Lung (tissue), 16 donors: Measurements from ENCODE around the gene TRERF1. TPM values are rescaled to one million over a fixed set of nuclear protein-coding genes. Genes with fewer than 3 reads are reported as not detected.

Source experiments
- ATAC-seq: fragments of 200-7000 bp; cut with Tn5 transposase; one replicate; pipeline ENCODE4 v1.9.1; 2020; ENCODE audit warnings: moderate number of reproducible peaks; ENCODE audit not compliant: insufficient read depth, low FRiP score
- DNase-seq, 3 donors: peaks; one replicate each; pipeline ENCODE4 v3.0.0-alpha.2; 2013 to 2017
- H3K27ac ChIP-seq, 2 donors: one replicate each; pipeline ENCODE4 v1.5.1; 2013; ENCODE audit warnings: mild to moderate bottlenecking in 2 of 2, moderate library complexity in 2 of 2, control low read depth in 1 of 2, inconsistent platforms in 1 of 2, low read depth in 1 of 2, low read length in 1 of 2
- H3K27me3 ChIP-seq, 3 donors: one replicate each; pipeline ENCODE4 v1.5.1; 2013; ENCODE audit warnings: low read length in 2 of 3; ENCODE audit not compliant: control insufficient read depth in 3 of 3, insufficient read depth in 3 of 3
- H3K36me3 ChIP-seq, 4 donors: one replicate each; pipeline ENCODE4 v1.5.1; 2013; ENCODE audit warnings: low read length in 4 of 4, mild to moderate bottlenecking in 1 of 4, moderate library complexity in 1 of 4; ENCODE audit not compliant: control insufficient read depth in 4 of 4, insufficient read depth in 4 of 4
- H3K4me1 ChIP-seq, 5 donors: one replicate each; pipeline ENCODE4 v1.5.1; 2013; ENCODE audit warnings: low read length in 5 of 5, mild to moderate bottlenecking in 2 of 5, moderate library complexity in 1 of 5; ENCODE audit not compliant: control insufficient read depth in 5 of 5, insufficient read depth in 5 of 5
- H3K4me3 ChIP-seq: one replicate; pipeline ENCODE4 v1.5.1; 2013; ENCODE audit warnings: mild to moderate bottlenecking, control low read depth, moderate library complexity
- H3K9ac ChIP-seq, 2 donors: one replicate each; pipeline ENCODE4 v1.5.1; 2013; ENCODE audit warnings: low read length in 2 of 2, control low read depth in 1 of 2; ENCODE audit not compliant: insufficient read depth in 1 of 2
- H3K9me3 ChIP-seq, 4 donors: one replicate each; pipeline ENCODE4 v1.5.1; 2013; ENCODE audit warnings: low read length in 3 of 4, mild to moderate bottlenecking in 1 of 4, moderate library complexity in 1 of 4; ENCODE audit not compliant: control insufficient read depth in 4 of 4, insufficient read depth in 3 of 4
- CTCF ChIP-seq: IDR thresholded peaks from 2 replicates; pipeline ENCODE4 v1.5.1; 2012; ENCODE audit warnings: mild to moderate bottlenecking; ENCODE audit errors: control extremely low read depth, extremely low read depth
- WGBS, 2 donors: extraction: QIAGEN DNeasy Blood & Tissue Kit; methylation state at CpG; one replicate each; pipeline ENCODE4 v1.1.7; 2013; 5-methylcytosine and 5-hydroxymethylcytosine counted together
- long read RNA-seq, 5 donors: transcript quantifications; one replicate each; lab custom pipeline, GENCODE V29; 2026
- polyA plus RNA-seq, 2 donors: library from polyadenylated mRNA; stranded (reverse); fragments of 200-250 nt; gene quantifications; one replicate each; pipeline ENCODE4 v1.2.1, GENCODE V29; 2013
- total RNA-seq, 2 donors: library from RNA; depleted of rRNA in 1 of 2; stranded (reverse); fragments of >200 nt in 1 of 2; gene quantifications; one replicate each; pipeline ENCODE4 v1.2.1, GENCODE V29; 2014 to 2021
- donor health status: control.
- donor health status: control.
- donor health status: Bipolar disorder and iron deficiency.
- donor health status: healthy.
- donor health status: DM: yes; HTN: yes; CAD: no.

The TRERF1 gene, protein sequence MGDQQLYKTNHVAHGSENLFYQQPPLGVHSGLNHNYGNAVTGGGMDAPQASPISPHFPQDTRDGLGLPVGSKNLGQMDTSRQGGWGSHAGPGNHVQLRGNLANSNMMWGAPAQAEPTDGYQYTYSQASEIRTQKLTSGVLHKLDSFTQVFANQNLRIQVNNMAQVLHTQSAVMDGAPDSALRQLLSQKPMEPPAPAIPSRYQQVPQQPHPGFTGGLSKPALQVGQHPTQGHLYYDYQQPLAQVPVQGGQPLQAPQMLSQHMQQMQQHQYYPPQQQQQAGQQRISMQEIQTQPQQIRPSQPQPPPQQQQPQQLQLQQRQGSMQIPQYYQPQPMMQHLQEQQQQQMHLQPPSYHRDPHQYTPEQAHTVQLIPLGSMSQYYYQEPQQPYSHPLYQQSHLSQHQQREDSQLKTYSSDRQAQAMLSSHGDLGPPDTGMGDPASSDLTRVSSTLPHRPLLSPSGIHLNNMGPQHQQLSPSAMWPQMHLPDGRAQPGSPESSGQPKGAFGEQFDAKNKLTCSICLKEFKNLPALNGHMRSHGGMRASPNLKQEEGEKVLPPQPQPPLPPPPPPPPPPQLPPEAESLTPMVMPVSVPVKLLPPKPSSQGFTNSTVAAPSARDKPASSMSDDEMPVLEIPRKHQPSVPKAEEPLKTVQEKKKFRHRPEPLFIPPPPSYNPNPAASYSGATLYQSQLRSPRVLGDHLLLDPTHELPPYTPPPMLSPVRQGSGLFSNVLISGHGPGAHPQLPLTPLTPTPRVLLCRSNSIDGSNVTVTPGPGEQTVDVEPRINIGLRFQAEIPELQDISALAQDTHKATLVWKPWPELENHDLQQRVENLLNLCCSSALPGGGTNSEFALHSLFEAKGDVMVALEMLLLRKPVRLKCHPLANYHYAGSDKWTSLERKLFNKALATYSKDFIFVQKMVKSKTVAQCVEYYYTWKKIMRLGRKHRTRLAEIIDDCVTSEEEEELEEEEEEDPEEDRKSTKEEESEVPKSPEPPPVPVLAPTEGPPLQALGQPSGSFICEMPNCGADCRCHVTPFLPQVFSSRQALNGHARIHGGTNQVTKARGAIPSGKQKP (N-terminal part only)
- total RNA-seq: 10 to 100 TPM in 1 of 2 donors, 1 to 10 TPM in 1; 4.8 to 10.4 TPM
- 1 to 10 TPM; 1.2 to 1.8 TPM for polyA plus RNA-seq
- long read RNA-seq, donor 1: 0 reads
- long read RNA-seq, donor 2: 0 reads
- long read RNA-seq, donor 3: 0 reads
- long read RNA-seq, donor 4: 0 reads
- long read RNA-seq, donor 5, partial matches to known transcripts: 6 of 6 reads
- long read RNA-seq, donor 5, other reads (novel, unspliced or antisense): 0 of 6 reads

- Histone ChIP-seq H3K36me3 (no peaks in the 10 kb centered on the region), H3K27ac (peak within 1 kb of the TSS; percentile 68 to 71), H3K4me3 (peak within 1 kb of the TSS; percentile 66), H3K9ac (peak within 1 kb of the TSS in 1 of 2 donors; percentile 62), H3K9me3 (no peaks in the 10 kb centered on the region), H3K27me3 (no peaks in the 10 kb centered on the region), H3K4me1 (peaks cover 0 to 42% (median 6%) of the 10 kb centered on the region in 5 donors)
- 0 to 1% methylated on average over 34 to 36 of the region's 36 CpGs for WGBS, 2 donors
- no peak for ATAC-seq
- DNase-seq: peak; percentile 83 to 90 (median 90)
- no peak for TF ChIP-seq CTCF
Measured at GRCh38 chr6:42451333-42452170, at the start of gene TRERF1. Gene TRERF1, minus strand, starts transcription at chr6:42451926. Its CDS starts 182,336 bp downstream, at chr6:42269590.

DNA sequence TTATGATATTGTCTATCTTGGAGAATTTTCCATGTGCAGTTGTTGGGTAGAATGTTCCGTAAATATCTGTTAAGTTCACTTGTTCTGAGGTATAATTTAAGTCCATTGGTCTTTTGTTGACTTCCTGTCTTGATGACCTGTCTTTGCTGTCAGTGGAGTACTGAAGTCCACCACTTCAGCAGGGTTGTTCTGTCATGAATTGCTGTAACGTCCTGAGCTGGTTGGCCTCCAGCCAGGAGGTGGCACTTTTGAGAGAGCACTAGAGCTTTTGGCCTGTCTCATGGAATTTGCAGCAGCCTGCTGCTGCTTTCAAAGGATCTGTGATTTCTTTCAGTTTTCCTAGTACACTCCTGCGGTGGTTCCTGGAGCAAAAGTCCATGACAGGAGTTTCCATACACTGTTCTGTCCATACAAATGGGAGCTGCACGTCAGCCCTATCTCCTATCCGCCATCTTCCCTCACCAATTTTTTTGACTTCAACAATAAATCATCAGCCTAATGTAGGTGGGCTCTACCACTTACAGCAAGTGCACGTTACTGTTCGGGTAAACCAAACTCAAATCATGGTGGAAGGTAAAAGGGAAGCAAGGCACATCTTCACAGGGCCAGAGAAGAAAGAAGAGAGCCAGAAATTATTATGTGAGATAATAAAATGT lies 46.9 kb upstream of the TRERF1 start:
- DNase-seq: peak; percentile 13 to 49 (median 43)
- Histone ChIP-seq H3K27ac (no peak overlapping the region), H3K4me3 (no peak overlapping the region), H3K27me3 (no peaks in the 10 kb centered on the region), H3K36me3 (no peaks in the 10 kb centered on the region), H3K9ac (no peak overlapping the region), H3K4me1 (no peaks in the 10 kb centered on the region), H3K9me3 (peaks cover 0 to 6% (median 0%) of the 10 kb centered on the region in 4 donors)
- WGBS, 2 donors: 68 to 83% methylated on average over 7 of the region's 7 CpGs
- TF ChIP-seq CTCF: no peak
- no peak for ATAC-seq
